Progenitor cell of endocrine pancreas (in vitro differentiated cells): ENCODE measurements around the gene TMEM229B. TPM values are rescaled to one million over a fixed set of nuclear protein-coding genes. Genes with fewer than 3 reads are reported as not detected.

Experiments
- DNase-seq: peaks from one replicate; pipeline ENCODE4 v3.0.0; 2021; ENCODE audit warnings: low spot score; ENCODE audit not compliant: unreplicated experiment
- H3K27ac Mint-ChIP-seq: 2 replicates; pipeline ENCODE4 v1.8.0; 2021; ENCODE audit warnings: mild to moderate bottlenecking, moderate library complexity, mixed read lengths
- H3K27me3 Mint-ChIP-seq: 2 replicates; pipeline ENCODE4 v1.8.0; 2021; ENCODE audit warnings: mixed read lengths
- H3K36me3 Mint-ChIP-seq: 2 replicates; pipeline ENCODE4 v1.8.0; 2022; ENCODE audit warnings: mixed read lengths; ENCODE audit not compliant: insufficient read depth
- H3K4me1 Mint-ChIP-seq: 2 replicates; pipeline ENCODE4 v1.8.0; 2021; ENCODE audit warnings: low read depth, mixed read lengths
- H3K4me3 Mint-ChIP-seq: 2 replicates; pipeline ENCODE4 v1.8.0; 2021; ENCODE audit warnings: low read depth, mild to moderate bottlenecking, moderate library complexity, mixed read lengths
- H3K9me3 Mint-ChIP-seq: 2 replicates; pipeline ENCODE4 v1.8.0; 2021; ENCODE audit warnings: low read depth, mixed read lengths
- CTCF ChIP-seq: fragments of 200-600 bp; sonication (generic); IDR thresholded peaks from one replicate; pipeline ENCODE4 v1.5.0; 2021; ENCODE audit warnings: antibody characterized with exemption, mild to moderate bottlenecking; ENCODE audit not compliant: unreplicated experiment
- total RNA-seq: library from RNA; stranded (reverse); gene quantifications from 2 replicates; pipeline ENCODE4 v1.2.1, GENCODE V29; 2021

TMEM229B gene
- total RNA-seq, 1 donor from 2014 or later = 1.7 TPM

- Mint-ChIP-seq H3K27ac (no peak overlapping the region), H3K4me3 (peak overlapping the region; percentile 76), H3K27me3 (peaks cover 47% of the 10 kb centered on the region)
Observed at GRCh38 chr14:67514650-67515385, 26.3 kb upstream of the TMEM229B start.

GRCh38 chr14:67514203-67514607 is 25.7 kb upstream of the TMEM229B start:
- TF ChIP-seq CTCF = no peak
- peaks cover 10% of the 10 kb centered on the region for H3K4me1 Mint-ChIP-seq
- no peaks in the 10 kb centered on the region for H3K36me3 Mint-ChIP-seq
- DNase-seq = no peak
- H3K27ac Mint-ChIP-seq = peak overlapping the region; percentile 69
- H3K9me3 Mint-ChIP-seq = no peaks in the 10 kb centered on the region
- peak overlapping the region; percentile 76 for H3K4me3 Mint-ChIP-seq
- peaks cover 43% of the 10 kb centered on the region for H3K27me3 Mint-ChIP-seq

More at GRCh38 chr14:67514650-67515385, 26.3 kb upstream of the TMEM229B start:
- Mint-ChIP-seq H3K4me1 (peaks cover 10% of the 10 kb centered on the region), H3K36me3 (no peaks in the 10 kb centered on the region), H3K9me3 (no peaks in the 10 kb centered on the region)
- no peak for DNase-seq
- TF ChIP-seq CTCF = no peak

GRCh38 chr14:67513631-67514108 is 25.1 kb upstream of the TMEM229B start:
- H3K27me3 Mint-ChIP-seq = peaks cover 38% of the 10 kb centered on the region
- no peak for TF ChIP-seq CTCF

GRCh38 chr14:67512463-67513310 is 24.2 kb upstream of the TMEM229B start:
- DNase-seq = no peak
- no peak for TF ChIP-seq CTCF
- Mint-ChIP-seq H3K27ac (no peak overlapping the region), H3K27me3 (peaks cover 30% of the 10 kb centered on the region), H3K9me3 (no peaks in the 10 kb centered on the region), H3K4me3 (no peak overlapping the region), H3K36me3 (no peaks in the 10 kb centered on the region), H3K4me1 (peaks cover 10% of the 10 kb centered on the region)

More at GRCh38 chr14:67513631-67514108, 25.1 kb upstream of the TMEM229B start:
- Mint-ChIP-seq H3K9me3 (no peaks in the 10 kb centered on the region), H3K27ac (peak overlapping the region; percentile 69), H3K36me3 (no peaks in the 10 kb centered on the region), H3K4me1 (peaks cover 10% of the 10 kb centered on the region), H3K4me3 (peak overlapping the region; percentile 76)
- DNase-seq = no peak

- no peak for DNase-seq
- Mint-ChIP-seq H3K4me3 (no peak overlapping the region), H3K9me3 (no peaks in the 10 kb centered on the region), H3K27ac (no peak overlapping the region), H3K4me1 (peaks cover 10% of the 10 kb centered on the region), H3K36me3 (no peaks in the 10 kb centered on the region), H3K27me3 (peaks cover 11% of the 10 kb centered on the region)
- no peak for TF ChIP-seq CTCF
Observed at GRCh38 chr14:67510836-67511235, 22.3 kb upstream of the TMEM229B start.
